GM12872 (cell line): ENCODE measurements around the gene SYCN.

Experiments used
- TF ChIP-seq, protein P1 (sequence below): IDR thresholded peaks from 3 replicates; pipeline ENCODE4 v1.5.1; 2011; ENCODE audit warnings: low read depth, mild to moderate bottlenecking, low read length, moderate library complexity; ENCODE audit not compliant: insufficient read depth

The SYCN gene, protein sequence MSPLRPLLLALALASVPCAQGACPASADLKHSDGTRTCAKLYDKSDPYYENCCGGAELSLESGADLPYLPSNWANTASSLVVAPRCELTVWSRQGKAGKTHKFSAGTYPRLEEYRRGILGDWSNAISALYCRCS

DNA sequence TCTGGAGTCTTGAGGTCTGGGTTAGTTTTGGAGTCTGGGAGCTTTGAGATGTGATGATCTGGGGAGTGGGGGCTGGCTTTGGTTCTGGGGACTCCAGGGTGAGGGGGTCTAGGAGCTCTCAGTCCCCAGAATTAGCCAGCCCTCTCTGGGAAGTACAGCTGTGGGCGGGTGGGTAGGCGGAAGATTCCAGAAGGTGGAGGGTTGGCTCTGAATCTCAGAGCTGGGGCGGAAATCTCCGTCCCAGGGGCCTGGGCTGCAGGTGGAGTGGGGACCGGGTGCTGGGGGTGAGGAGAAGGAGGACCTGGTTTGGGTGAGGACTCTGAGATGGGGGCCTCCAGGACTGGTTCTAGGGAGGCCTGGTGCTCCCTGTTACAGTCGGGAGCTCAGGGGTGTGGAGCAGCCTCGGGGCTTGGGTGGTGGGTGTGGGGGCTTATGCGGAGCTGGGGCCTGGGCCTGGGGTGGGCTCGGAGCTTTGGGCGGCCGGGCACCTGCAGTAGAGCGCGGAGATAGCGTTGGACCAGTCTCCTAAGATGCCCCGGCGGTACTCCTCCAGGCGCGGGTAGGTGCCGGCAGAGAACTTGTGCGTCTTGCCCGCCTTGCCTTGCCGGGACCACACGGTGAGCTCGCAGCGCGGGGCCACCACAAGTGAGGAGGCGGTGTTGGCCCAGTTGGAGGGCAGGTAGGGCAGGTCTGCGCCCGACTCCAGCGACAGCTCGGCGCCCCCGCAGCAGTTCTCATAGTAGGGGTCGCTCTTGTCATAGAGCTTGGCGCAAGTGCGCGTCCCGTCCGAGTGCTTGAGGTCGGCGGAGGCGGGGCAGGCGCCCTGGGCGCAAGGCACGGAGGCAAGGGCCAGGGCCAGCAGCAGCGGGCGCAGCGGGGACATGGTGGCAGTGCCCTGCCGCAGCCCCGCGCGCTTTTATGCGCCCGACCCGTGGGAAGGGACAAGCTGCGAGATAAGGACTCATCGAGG lies at the start of gene SYCN:
TSS of gene SYCN (minus strand) at position 892 of the 970 bp plus-strand sequence. CDS start at position 883, 9 bp downstream.
- TF ChIP-seq, protein P1, sequence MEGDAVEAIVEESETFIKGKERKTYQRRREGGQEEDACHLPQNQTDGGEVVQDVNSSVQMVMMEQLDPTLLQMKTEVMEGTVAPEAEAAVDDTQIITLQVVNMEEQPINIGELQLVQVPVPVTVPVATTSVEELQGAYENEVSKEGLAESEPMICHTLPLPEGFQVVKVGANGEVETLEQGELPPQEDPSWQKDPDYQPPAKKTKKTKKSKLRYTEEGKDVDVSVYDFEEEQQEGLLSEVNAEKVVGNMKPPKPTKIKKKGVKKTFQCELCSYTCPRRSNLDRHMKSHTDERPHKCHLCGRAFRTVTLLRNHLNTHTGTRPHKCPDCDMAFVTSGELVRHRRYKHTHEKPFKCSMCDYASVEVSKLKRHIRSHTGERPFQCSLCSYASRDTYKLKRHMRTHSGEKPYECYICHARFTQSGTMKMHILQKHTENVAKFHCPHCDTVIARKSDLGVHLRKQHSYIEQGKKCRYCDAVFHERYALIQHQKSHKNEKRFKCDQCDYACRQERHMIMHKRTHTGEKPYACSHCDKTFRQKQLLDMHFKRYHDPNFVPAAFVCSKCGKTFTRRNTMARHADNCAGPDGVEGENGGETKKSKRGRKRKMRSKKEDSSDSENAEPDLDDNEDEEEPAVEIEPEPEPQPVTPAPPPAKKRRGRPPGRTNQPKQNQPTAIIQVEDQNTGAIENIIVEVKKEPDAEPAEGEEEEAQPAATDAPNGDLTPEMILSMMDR, result no peak

DNA sequence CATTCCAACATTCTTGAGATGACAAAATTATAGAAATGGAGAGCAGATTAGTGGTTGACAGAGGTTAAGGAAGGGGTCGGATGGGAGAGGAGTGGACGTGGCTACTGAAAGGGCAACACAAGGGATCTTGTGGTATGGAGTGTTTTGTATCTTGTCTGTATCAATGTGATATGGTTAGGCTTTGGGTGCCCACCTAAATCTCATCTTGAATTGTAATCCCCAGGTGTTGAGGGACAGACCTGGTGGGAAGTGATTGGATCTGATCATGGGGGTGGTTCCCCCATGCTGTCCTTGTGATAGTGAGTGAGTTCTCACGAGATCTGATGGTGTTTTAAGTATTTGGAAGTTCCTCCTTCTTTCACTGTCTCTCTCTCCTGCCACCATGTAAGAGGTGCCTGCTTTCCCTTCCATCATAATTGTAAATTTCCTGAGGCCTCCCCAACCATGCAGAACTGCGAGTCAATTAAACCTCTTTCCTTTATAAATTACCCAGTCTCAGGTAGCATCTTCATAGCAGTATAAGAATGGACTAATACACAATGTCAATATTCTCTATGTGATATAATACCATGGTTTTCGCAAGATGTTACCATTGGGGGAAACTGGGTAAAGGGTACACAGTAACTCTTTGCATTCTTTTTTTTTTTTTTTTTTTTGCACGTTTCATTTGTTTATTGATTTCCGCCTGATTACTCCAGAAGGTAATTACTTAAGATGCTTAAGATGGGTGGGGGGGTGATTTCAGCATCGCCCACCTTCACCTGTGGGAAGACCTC lies 49.5 kb upstream of the SYCN start:
- TF ChIP-seq, protein P1, result no peak

DNA sequence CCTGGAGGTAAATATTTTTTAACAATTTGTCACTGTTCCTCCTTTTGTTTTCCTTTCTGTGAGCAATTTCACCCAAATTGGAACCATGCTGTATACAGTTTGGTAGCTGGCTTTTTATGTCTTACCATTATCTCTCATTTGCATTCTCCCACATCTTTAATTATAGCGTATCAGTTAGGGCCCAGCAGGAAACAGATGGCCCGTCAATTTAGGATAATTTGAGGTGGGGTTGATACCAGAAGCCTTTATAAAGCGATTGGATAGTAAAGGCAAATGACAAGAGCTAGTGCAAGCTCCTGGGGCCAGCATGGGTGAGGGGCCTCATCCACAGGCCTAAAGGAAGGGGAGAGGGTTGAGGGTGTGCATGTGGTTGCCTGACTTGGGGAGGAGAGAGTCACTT lies 48.4 kb upstream of the SYCN start:
- TF ChIP-seq, protein P1, result no peak

DNA sequence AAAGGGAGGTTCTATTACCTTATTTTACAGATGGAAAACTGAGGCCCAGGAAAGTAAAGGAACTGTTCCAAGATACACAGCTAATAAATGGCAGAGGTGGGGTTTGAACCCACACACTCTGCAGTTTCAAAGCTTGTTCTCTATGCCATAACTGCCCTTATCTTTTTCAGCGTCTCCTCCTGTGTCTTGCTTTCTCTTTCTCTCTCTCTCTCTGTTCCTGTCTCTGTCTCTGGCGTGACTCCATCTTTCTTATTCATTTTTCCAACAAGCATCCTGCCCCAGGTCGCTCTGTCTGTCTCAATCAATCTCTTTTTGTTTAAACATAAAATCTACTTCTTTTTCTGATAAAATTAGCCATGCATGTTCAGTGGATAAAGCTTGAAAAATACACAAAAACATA lies 47.8 kb upstream of the SYCN start:
- TF ChIP-seq, protein P1, result no peak

DNA sequence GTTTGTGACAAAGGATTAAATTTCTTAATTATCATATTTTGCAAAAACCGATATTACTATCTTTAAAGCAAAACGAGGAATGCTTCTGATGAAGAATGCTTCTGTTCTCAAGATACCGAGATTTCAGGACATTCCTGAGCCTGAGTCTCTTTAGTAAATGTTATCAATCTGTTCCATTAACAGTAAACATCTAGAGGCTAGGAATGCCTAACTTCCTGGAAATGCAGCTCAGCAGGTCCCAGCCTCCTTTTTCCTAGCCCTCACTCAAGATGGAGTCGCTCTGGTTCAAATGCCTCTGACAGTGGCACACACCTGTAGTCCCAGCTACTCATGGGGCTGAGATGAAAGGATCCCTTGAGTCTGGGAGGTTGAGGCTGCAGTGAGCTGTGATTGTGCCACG lies 47.0 kb upstream of the SYCN start:
- TF ChIP-seq, protein P1, result no peak

DNA sequence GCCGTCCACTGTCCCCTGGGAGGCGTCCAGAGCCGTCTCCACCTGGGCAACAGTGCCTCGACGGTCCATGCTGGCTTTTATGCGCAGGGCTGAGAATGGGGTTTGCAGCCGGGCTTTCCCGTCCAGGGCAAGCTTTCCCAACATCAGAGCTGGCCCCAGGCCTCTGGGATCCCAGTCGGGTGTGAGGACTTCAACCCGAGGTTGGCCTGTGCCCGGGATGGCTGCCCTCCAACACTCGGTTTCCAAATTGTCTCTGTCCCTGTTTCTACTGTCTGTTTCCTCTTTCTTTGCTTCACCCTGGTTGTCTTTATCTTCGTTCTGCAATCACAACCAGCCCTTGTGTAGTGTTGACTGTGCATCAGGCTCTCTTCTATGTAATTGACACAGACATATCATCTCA lies 44.7 kb upstream of the SYCN start, which contains the start of gene IFNL4:
TSS of gene IFNL4 (minus strand) at position 51 of the 400 bp plus-strand sequence.
- TF ChIP-seq, protein P1, result no peak
